ENCODE results near the gene ZNF613. TPM values are rescaled to one million over a fixed set of nuclear protein-coding genes. Genes with fewer than 3 reads are reported as not detected.

The ZNF613 gene
- 1 to 10 TPM; 4.2 to 6.3 TPM for total RNA-seq

- Mint-ChIP-seq H3K9me3 (ENCODE audit: low read depth) (peaks cover 54% of the 10 kb centered on the region), H3K27me3 (no peaks in the 10 kb centered on the region), H3K4me1 (peaks cover 20% of the 10 kb centered on the region), H3K36me3 (ENCODE audit: low read depth) (peaks cover 66% of the 10 kb centered on the region), H3K27ac (peak within 1 kb of the TSS; percentile 97), H3K4me3 (peak within 1 kb of the TSS; percentile 95)
- DNase-seq, result peak; percentile 91
- ATAC-seq, result peak; percentile 95
- ChIA-PET CTCF (interaction anchor here (0.5 kb wide), 1 partner anchor 1415 kb away, joined by 3 read pairs; no protein-coding TSS in a partner anchor), POLR2A (no interaction called here)
- intact Hi-C loops (cut with DNase I, micrococcal nuclease), result loop anchor here (1.0 to 10.0 kb wide), 12 partner anchors 22 to 600 kb away; partner anchors contain the start of genes ZNF350 (in 2 of the 2), PPP2R1A (in 1 of the 2), ZNF615 (in 1 of the 2) and ZNF649 (in 1 of the 2)
Measured at GRCh38 chr19:51926784-51927741, at the start of gene ZNF613. Gene ZNF613, plus strand, starts transcription at chr19:51927472. Its CDS starts 8,749 bp downstream, at chr19:51936221.

GRCh38 chr19:51882518-51882917, 44.8 kb upstream of the ZNF613 start:
- no peaks in the 10 kb centered on the region for H3K27me3 Mint-ChIP-seq
- DNase-seq (no peak), ATAC-seq (no peak)
- H3K4me3 Mint-ChIP-seq, result no peak overlapping the region
- no peak overlapping the region for H3K27ac Mint-ChIP-seq
- ChIA-PET CTCF (no interaction called here), POLR2A (no interaction called here)
- H3K4me1 Mint-ChIP-seq, result peaks cover 7% of the 10 kb centered on the region
- peaks cover 53% of the 10 kb centered on the region for H3K9me3 Mint-ChIP-seq (ENCODE audit: low read depth)
- intact Hi-C loops (cut with DNase I, micrococcal nuclease), result no loop called here
- H3K36me3 Mint-ChIP-seq (ENCODE audit: low read depth), result peaks cover 85% of the 10 kb centered on the region

- no peaks in the 10 kb centered on the region for H3K27me3 Mint-ChIP-seq
- intact Hi-C loops (cut with DNase I, micrococcal nuclease), result no loop called here
- POLR2A ChIA-PET, result no interaction called here
Measured at GRCh38 chr19:51884713-51885112, 42.6 kb upstream of the ZNF613 start.

GRCh38 chr19:51887522-51888498, 39.5 kb upstream of the ZNF613 start, which contains the start of gene ZNF577:
Gene ZNF577, minus strand, starts transcription at chr19:51887951. Its CDS starts 7,569 bp downstream, at chr19:51880382.
- Mint-ChIP-seq H3K4me1 (peaks cover 12% of the 10 kb centered on the region), H3K4me3 (peak within 1 kb of the TSS; percentile 95), H3K27me3 (no peaks in the 10 kb centered on the region), H3K9me3 (ENCODE audit: low read depth) (peaks cover 64% of the 10 kb centered on the region), H3K36me3 (ENCODE audit: low read depth) (peaks cover 93% of the 10 kb centered on the region), H3K27ac (peak within 1 kb of the TSS; percentile 92)
- intact Hi-C loops (cut with DNase I, micrococcal nuclease), result loop anchor here in 1 of 2 experiments (1.0 kb wide), 3 partner anchors 39 to 103 kb away; partner anchors contain the start of genes ZNF350 and ZNF613
- ChIA-PET CTCF (no interaction called here), POLR2A (no interaction called here)
- DNase-seq, result peak; percentile 89
- ATAC-seq, result peak; percentile 88

More at GRCh38 chr19:51884713-51885112, 42.6 kb upstream of the ZNF613 start:
- peaks cover 12% of the 10 kb centered on the region for H3K4me1 Mint-ChIP-seq
- peaks cover 62% of the 10 kb centered on the region for H3K9me3 Mint-ChIP-seq (ENCODE audit: low read depth)
- no peak overlapping the region for H3K4me3 Mint-ChIP-seq
- peaks cover 87% of the 10 kb centered on the region for H3K36me3 Mint-ChIP-seq (ENCODE audit: low read depth)
- no peak overlapping the region for H3K27ac Mint-ChIP-seq
- no peak for ATAC-seq
- DNase-seq, result no peak
- CTCF ChIA-PET, result interaction anchor here (1.1 kb wide), 1 partner anchor 486 kb away, joined by 3 read pairs; no protein-coding TSS in a partner anchor

- no peak overlapping the region for H3K27ac Mint-ChIP-seq
- DNase-seq, result no peak
Measured at GRCh38 chr19:51889934-51890333, 37.3 kb upstream of the ZNF613 start.

GRCh38 chr19:51891193-51891747, 36.0 kb upstream of the ZNF613 start:
- Mint-ChIP-seq H3K4me3 (no peak overlapping the region), H3K9me3 (ENCODE audit: low read depth) (peaks cover 74% of the 10 kb centered on the region), H3K27me3 (no peaks in the 10 kb centered on the region), H3K36me3 (ENCODE audit: low read depth) (peaks cover 98% of the 10 kb centered on the region), H3K4me1 (peaks cover 12% of the 10 kb centered on the region), H3K27ac (no peak overlapping the region)
- DNase-seq (peak; percentile 5), ATAC-seq (no peak)
- CTCF ChIA-PET, result no interaction called here
- POLR2A ChIA-PET, result interaction anchor here (0.5 kb wide), 1 partner anchor 1563 kb away, joined by 3 read pairs; no protein-coding TSS in a partner anchor
- intact Hi-C loops (cut with DNase I, micrococcal nuclease), result no loop called here

More at GRCh38 chr19:51889934-51890333, 37.3 kb upstream of the ZNF613 start:
- Mint-ChIP-seq H3K4me1 (peaks cover 12% of the 10 kb centered on the region), H3K4me3 (no peak overlapping the region), H3K36me3 (ENCODE audit: low read depth) (peaks cover 97% of the 10 kb centered on the region), H3K9me3 (ENCODE audit: low read depth) (peaks cover 77% of the 10 kb centered on the region), H3K27me3 (no peaks in the 10 kb centered on the region)
- POLR2A ChIA-PET, result no interaction called here
- CTCF ChIA-PET, result no interaction called here
- intact Hi-C loops (cut with DNase I, micrococcal nuclease), result no loop called here
- ATAC-seq, result no peak

- H3K4me3 Mint-ChIP-seq, result no peak overlapping the region
- no peak overlapping the region for H3K27ac Mint-ChIP-seq
- CTCF ChIA-PET, result no interaction called here
- H3K27me3 Mint-ChIP-seq, result peaks cover 7% of the 10 kb centered on the region
- H3K36me3 Mint-ChIP-seq (ENCODE audit: low read depth), result peaks cover 94% of the 10 kb centered on the region
- DNase-seq, result no peak
- peaks cover 43% of the 10 kb centered on the region for H3K9me3 Mint-ChIP-seq (ENCODE audit: low read depth)
- POLR2A ChIA-PET, result no interaction called here
- ATAC-seq, result no peak
- intact Hi-C loops (cut with DNase I, micrococcal nuclease), result no loop called here
- H3K4me1 Mint-ChIP-seq, result peaks cover 22% of the 10 kb centered on the region
Measured at GRCh38 chr19:51901860-51902259, 25.4 kb upstream of the ZNF613 start.

- peaks cover 43% of the 10 kb centered on the region for H3K9me3 Mint-ChIP-seq (ENCODE audit: low read depth)
- H3K4me3 Mint-ChIP-seq, result peak overlapping the region; percentile 91
- ChIA-PET POLR2A (no interaction called here), CTCF (no interaction called here)
- peak overlapping the region; percentile 73 for H3K27ac Mint-ChIP-seq
- H3K27me3 Mint-ChIP-seq, result peaks cover 13% of the 10 kb centered on the region
- peaks cover 22% of the 10 kb centered on the region for H3K4me1 Mint-ChIP-seq
- no peak for DNase-seq
- no peak for ATAC-seq
- peaks cover 88% of the 10 kb centered on the region for H3K36me3 Mint-ChIP-seq (ENCODE audit: low read depth)
- intact Hi-C loops (cut with DNase I, micrococcal nuclease), result no loop called here
Measured at GRCh38 chr19:51903192-51903591, 24.1 kb upstream of the ZNF613 start.

GRCh38 chr19:51904331-51905165, 22.7 kb upstream of the ZNF613 start, which contains the start of gene ZNF649:
Gene ZNF649, minus strand, starts transcription at chr19:51905017. Its CDS starts 4,910 bp downstream, at chr19:51900107.
- H3K4me3 Mint-ChIP-seq, result peak within 1 kb of the TSS; percentile 91
- H3K27ac Mint-ChIP-seq, result peak within 1 kb of the TSS; percentile 99
- peaks cover 22% of the 10 kb centered on the region for H3K4me1 Mint-ChIP-seq
- ChIA-PET POLR2A (no interaction called here), CTCF (no interaction called here)
- H3K36me3 Mint-ChIP-seq (ENCODE audit: low read depth), result peaks cover 74% of the 10 kb centered on the region
- DNase-seq (peak; percentile 89), ATAC-seq (peak; percentile 92)
- intact Hi-C loops (cut with DNase I, micrococcal nuclease), result loop anchor here (1.0 kb wide), 5 partner anchors 23 to 191 kb away; partner anchors contain the start of genes ZNF613 (in 2 of the 2), ZNF350 (in 1 of the 2), ZNF615 (in 1 of the 2) and ZNF841 (in 1 of the 2)
- H3K27me3 Mint-ChIP-seq, result peaks cover 18% of the 10 kb centered on the region
- H3K9me3 Mint-ChIP-seq (ENCODE audit: low read depth), result peaks cover 47% of the 10 kb centered on the region

GRCh38 chr19:51905206-51905605, 22.1 kb upstream of the ZNF613 start:
- Mint-ChIP-seq H3K27ac (peak overlapping the region; percentile 99), H3K36me3 (ENCODE audit: low read depth) (peaks cover 68% of the 10 kb centered on the region), H3K4me1 (peaks cover 22% of the 10 kb centered on the region), H3K4me3 (peak overlapping the region; percentile 91), H3K9me3 (ENCODE audit: low read depth) (peaks cover 46% of the 10 kb centered on the region), H3K27me3 (peaks cover 19% of the 10 kb centered on the region)
- no peak for DNase-seq
- ChIA-PET POLR2A (no interaction called here), CTCF (no interaction called here)
- ATAC-seq, result no peak
- intact Hi-C loops (cut with DNase I, micrococcal nuclease), result loop anchor here in 1 of 2 experiments (1.0 kb wide), 4 partner anchors 22 to 190 kb away; partner anchors contain the start of genes ZNF350, ZNF613, ZNF615 and ZNF841

Data from activated CD4-positive, alpha-beta T cell treated with anti-CD3 and anti-CD28 coated beads for 36 hours (primary cell).